ENCODE data around the gene ULK4.

ULK4 gene

GRCh38 chr3:41682996-41683395, 278.9 kb downstream of the ULK4 start (continued):
- TF ChIP-seq PRDM2 (tag by site-specific recombination; IDR thresholded peaks at IDR 0.05; ENCODE audit: borderline replicate concordance) (no peak), ZNF18 (tag by site-specific recombination; IDR thresholded peaks at IDR 0.05) (no peak), TSHZ1 (tag by site-specific recombination; IDR thresholded peaks at IDR 0.05; ENCODE audit: borderline replicate concordance) (no peak)

GRCh38 chr3:41682382-41682781, 279.5 kb downstream of the ULK4 start:
- no peak overlapping the region for H3K4me3 ChIP-seq (ENCODE audit: low read depth, low read length)
- peaks cover 5% of the 10 kb centered on the region; the same call in 1 of the 2 replicates for H3K4me1 ChIP-seq (ENCODE audit: control insufficient read depth, insufficient read depth, low read length)
- H3K9me3 ChIP-seq (ENCODE audit: control insufficient read depth, insufficient read depth, low read depth, low read length) = no peaks in the 10 kb centered on the region
- POLR2A ChIA-PET = no interaction called here
- no peak overlapping the region for H3K27ac ChIP-seq (ENCODE audit: extremely low read depth, low read depth, low read length)
- H3K36me3 ChIP-seq (ENCODE audit: control insufficient read depth in 2 of 2, insufficient read depth in 1 of 2, low read length in 2 of 2) = no peaks in the 10 kb centered on the region
- TF ChIP-seq ZNF76 (tag by site-specific recombination; IDR thresholded peaks at IDR 0.05; ENCODE audit: borderline replicate concordance, low read depth) (no peak), REPIN1 (tag by site-specific recombination; IDR thresholded peaks at IDR 0.05; ENCODE audit: low read depth) (no peak), ZNF157 (tag by site-specific recombination; IDR thresholded peaks at IDR 0.05) (no peak), ZNF354C (tag by site-specific recombination; IDR thresholded peaks at IDR 0.05; ENCODE audit: borderline replicate concordance, low read depth) (no peak), ZSCAN16 (tag by site-specific recombination; IDR thresholded peaks at IDR 0.05) (no peak), ZNF654 (tag by site-specific recombination; IDR thresholded peaks at IDR 0.05; ENCODE audit: low read depth) (no peak), ZNF664 (tag by site-specific recombination; IDR thresholded peaks at IDR 0.05) (no peak), ZNF18 (tag by site-specific recombination; IDR thresholded peaks at IDR 0.05) (no peak), ZBTB48 (tag by site-specific recombination; IDR thresholded peaks at IDR 0.05) (no peak), ZBTB17 (tag by site-specific recombination; IDR thresholded peaks at IDR 0.05) (no peak), KLF8 (tag by site-specific recombination; IDR thresholded peaks at IDR 0.05) (no peak), ZBTB8A (tag by site-specific recombination; IDR thresholded peaks at IDR 0.05) (no peak), ZNF513 (tag by site-specific recombination; IDR thresholded peaks at IDR 0.05) (no peak), MEIS1 (CRISPR knock-in tag; IDR thresholded peaks at IDR 0.05; ENCODE audit: borderline replicate concordance) (no peak), KLF16 (tag by site-specific recombination; IDR thresholded peaks at IDR 0.05) (no peak), GLIS1 (tag by site-specific recombination; IDR thresholded peaks at IDR 0.05) (no peak), ZNF311 (tag by site-specific recombination; IDR thresholded peaks at IDR 0.05; ENCODE audit: borderline replicate concordance) (no peak), GLIS2 (tag by site-specific recombination; IDR thresholded peaks at IDR 0.05) (no peak), GLI2 (tag by site-specific recombination; IDR thresholded peaks at IDR 0.05; ENCODE audit: borderline replicate concordance, low read depth) (no peak)
- CTCF ChIA-PET = interaction anchor here (1.1 kb wide), 1 partner anchor 33 kb away, joined by 5 read pairs; no protein-coding TSS in a partner anchor
